Measurements from ENCODE around the gene KRTAP4-9.

GRCh38 chr17:41125064-41125463 lies 19.9 kb downstream of the KRTAP4-9 start:
- TF ChIP-seq CTCF (IDR thresholded peaks at IDR 0.05; ENCODE audit: low read length) (no peak), EZH2 (IDR thresholded peaks at IDR 0.05; ENCODE audit: borderline replicate concordance, low read length) (no peak)

Data from OCI-LY1 (cell line).